ENCODE results near the gene APOL1. TPM values are rescaled to one million over a fixed set of nuclear protein-coding genes. Genes with fewer than 3 reads are reported as not detected.
A peak's percentile ranks its signal among the peaks of the same experiment; 100 is the strongest.

Gene APOL1
- total and polyA plus RNA-seq, 9 of the 15 experiments (the other 6 are each of a cell fraction or from before 2014, with no cell fraction given): 2.5 to 9.7 (median 5.6) TPM

- Histone ChIP-seq H2AFZ (ENCODE audit: low read depth, low read length) (peak overlapping the region; percentile 70), H3K4me1 (replicated peaks in 1 of 2; ENCODE audit: control insufficient read depth in 2 of 2, insufficient read depth in 2 of 2, low read length in 2 of 2) (no peaks in the 10 kb centered on the region; a peak in 1 of 5 replicates), H3K79me2 (ENCODE audit: control insufficient read depth, insufficient read depth, low read length) (no peaks in the 10 kb centered on the region), H3K36me3 (ENCODE audit: control insufficient read depth, insufficient read depth, low read length) (no peaks in the 10 kb centered on the region), H3K4me2 (ENCODE audit: insufficient read depth, low read length) (no peak overlapping the region), H4K20me1 (replicated peaks; ENCODE audit: control insufficient read depth, insufficient read depth, low read length) (no peaks in the 10 kb centered on the region), H3K27me3 (ENCODE audit: control insufficient read depth in 2 of 2, insufficient read depth in 2 of 2, low read length in 2 of 2) (no peaks in the 10 kb centered on the region), H3K9me3 (replicated peaks; ENCODE audit: control insufficient read depth, insufficient read depth, low read depth, low read length) (peaks cover 2% of the 10 kb centered on the region; the same call in 1 of the 2 replicates), H3K9ac (ENCODE audit: insufficient read depth in 1 of 2, low read depth in 2 of 2, low read length in 2 of 2) (no peak overlapping the region), H3K27ac (ENCODE audit: extremely low read depth, low read depth, low read length) (no peak overlapping the region), H3K9me1 (ENCODE audit: control insufficient read depth, insufficient read depth, low read length) (no peaks in the 10 kb centered on the region), H3K4me3 (no peak overlapping the region)
- 0 out of 3 replicates have a peak, but pooled peaks have one; percentile 26 for ATAC-seq
- WGBS (ENCODE audit: insufficient coverage, low coverage, missing lambda C conversion rate): 40% methylated on average over 4 of the region's 4 CpGs
- ChIA-PET POLR2A (interaction anchor here (0.8 to 1.3 kb wide), 3 partner anchors 9 to 62 kb away, joined by 3 to 4 read pairs (median 3); partner anchors contain the start of gene APOL2), CTCF (ENCODE audit: low intra/inter-chr PET ratio) (no interaction called here)
- in situ Hi-C loops (cut with MboI): no loop called here
- TF ChIP-seq NFE2 (IDR thresholded peaks at IDR 0.05; ENCODE audit: low read depth) (no peak), TOE1 (IDR thresholded peaks at IDR 0.05; ENCODE audit: borderline replicate concordance) (no peak), TOE1 (CRISPR knock-in tag; IDR thresholded peaks at IDR 0.05; ENCODE audit: borderline replicate concordance, low read depth) (no peak), RBM15 (IDR thresholded peaks at IDR 0.05; ENCODE audit: insufficient read depth, low read length) (no peak), NFIC (IDR thresholded peaks at IDR 0.05) (peak; percentile 68), EP300 (IDR thresholded peaks at IDR 0.05; ENCODE audit: low read length) (no peak), ETV1 (tag; conservative IDR thresholded peaks at IDR 0.05; ENCODE audit: low read depth) (0 out of 2 replicates have a peak, but pooled peaks have one; percentile 25), ZNF134 (CRISPR knock-in tag; conservative IDR thresholded peaks at IDR 0.05) (no peak), KLF10 (CRISPR knock-in tag; IDR thresholded peaks at IDR 0.05) (no peak), ESRRB (CRISPR knock-in tag; IDR thresholded peaks at IDR 0.05; ENCODE audit: borderline replicate concordance) (no peak)
- TF ChIP-seq, protein P1, sequence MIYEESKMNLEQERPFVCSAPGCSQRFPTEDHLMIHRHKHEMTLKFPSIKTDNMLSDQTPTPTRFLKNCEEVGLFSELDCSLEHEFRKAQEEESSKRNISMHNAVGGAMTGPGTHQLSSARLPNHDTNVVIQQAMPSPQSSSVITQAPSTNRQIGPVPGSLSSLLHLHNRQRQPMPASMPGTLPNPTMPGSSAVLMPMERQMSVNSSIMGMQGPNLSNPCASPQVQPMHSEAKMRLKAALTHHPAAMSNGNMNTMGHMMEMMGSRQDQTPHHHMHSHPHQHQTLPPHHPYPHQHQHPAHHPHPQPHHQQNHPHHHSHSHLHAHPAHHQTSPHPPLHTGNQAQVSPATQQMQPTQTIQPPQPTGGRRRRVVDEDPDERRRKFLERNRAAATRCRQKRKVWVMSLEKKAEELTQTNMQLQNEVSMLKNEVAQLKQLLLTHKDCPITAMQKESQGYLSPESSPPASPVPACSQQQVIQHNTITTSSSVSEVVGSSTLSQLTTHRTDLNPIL (CRISPR knock-in tag; IDR thresholded peaks at IDR 0.05): no peak
- DNase-seq (ENCODE audit: extremely low read depth in 1 of 4, low spot score in 3 of 4): peak in 1 of 4 experiments; percentile 32
- intact Hi-C loops (cut with micrococcal nuclease): no loop called here
- no TSS peak for BruUV-seq (replicated peaks)
- FAIRE-seq: no peak
These were observed 41.6 kb upstream of the APOL1 start for GRCh38 chr22:36211237-36211861.

All from K562 (cell line).